ENCODE results near the gene IGF1R.

GRCh38 chr15:98708037-98708590, 59.8 kb downstream of the IGF1R start:
- TF ChIP-seq CTCF (IDR thresholded peaks at IDR 0.05) (no peak), POLR2AphosphoS5 (IDR thresholded peaks at IDR 0.05) (no peak), POLR2A (IDR thresholded peaks at IDR 0.05) (no peak), EP300 (IDR thresholded peaks at IDR 0.05) (no peak)
